GM12874 (cell line): ENCODE measurements around the gene SLC1A7.

ENCODE experiments used
- CTCF ChIP-seq: IDR thresholded peaks from 2 replicates; pipeline ENCODE4 v1.5.1; 2011; ENCODE audit warnings: low read depth, mild to moderate bottlenecking, control low read depth, low read length, moderate library complexity; ENCODE audit not compliant: insufficient read depth

Gene SLC1A7

GRCh38 chr1:53091841-53092645 lies 50.4 kb downstream of the SLC1A7 start:
- TF ChIP-seq CTCF = no peak

- TF ChIP-seq CTCF = no peak
These were observed 52.0 kb downstream of the SLC1A7 start for GRCh38 chr1:53090227-53091147.

- TF ChIP-seq CTCF = no peak
These were observed 52.8 kb downstream of the SLC1A7 start for GRCh38 chr1:53089478-53090226.

- TF ChIP-seq CTCF = no peak
These were observed 53.7 kb downstream of the SLC1A7 start for GRCh38 chr1:53088616-53089300.

GRCh38 chr1:53087332-53088285 lies 54.8 kb downstream of the SLC1A7 start:
- TF ChIP-seq CTCF = no peak

- TF ChIP-seq CTCF = no peak
These were observed 55.9 kb downstream of the SLC1A7 start for GRCh38 chr1:53086491-53087070.
